HG02798 (cell line): Measurements from ENCODE around the gene LAMC3.

Source experiments
- ATAC-seq: cut with Tn5 transposase; IDR thresholded peaks from one replicate; pipeline ENCODE4 v1.9.1; 2021; ENCODE audit warnings: mild to moderate bottlenecking; ENCODE audit not compliant: unreplicated experiment, poor library complexity

The LAMC3 gene

GRCh38 chr9:131065599-131065998 is 56.6 kb downstream of the LAMC3 start:
- ATAC-seq = no peak

- no peak for ATAC-seq
These were observed 58.7 kb downstream of the LAMC3 start for GRCh38 chr9:131067625-131068024.

DNA sequence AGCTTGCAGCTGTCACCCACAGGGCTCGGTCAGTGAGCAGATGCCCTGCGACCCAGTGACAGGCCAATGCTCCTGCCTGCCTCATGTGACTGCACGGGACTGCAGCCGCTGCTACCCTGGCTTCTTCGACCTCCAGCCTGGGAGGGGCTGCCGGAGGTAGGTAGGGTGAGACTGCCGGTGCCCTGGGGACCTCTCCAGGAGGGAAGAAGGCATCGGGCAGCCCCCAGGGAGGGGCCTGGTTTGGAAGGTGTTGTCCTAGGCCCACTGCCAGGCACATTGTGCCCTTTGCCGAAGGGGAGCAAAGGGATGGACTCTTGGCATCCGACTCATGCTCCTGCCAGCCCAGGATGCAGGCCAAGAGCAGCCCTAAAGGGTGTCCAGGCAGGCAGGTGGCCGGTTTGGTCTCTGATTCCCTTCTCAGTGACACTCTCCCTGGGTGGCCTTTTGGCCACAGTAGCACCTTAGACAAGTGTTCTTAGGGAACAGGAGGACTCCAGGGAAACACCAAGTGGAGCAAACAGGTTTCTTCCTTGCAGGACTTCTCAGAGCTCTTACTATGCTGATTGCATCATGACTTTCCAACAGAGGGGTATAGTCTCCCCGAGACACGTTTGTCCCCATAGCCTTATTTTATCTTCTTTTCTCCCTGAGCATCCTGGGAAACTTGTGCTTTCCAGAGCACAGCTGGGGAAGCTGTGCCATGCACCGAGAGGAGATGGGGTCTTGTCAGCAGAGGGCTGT is 59.3 kb downstream of the LAMC3 start:
- ATAC-seq = no peak

- no peak for ATAC-seq
These were observed 60.7 kb downstream of the LAMC3 start for GRCh38 chr9:131069699-131070098.

- ATAC-seq = no peak
These were observed 63.3 kb downstream of the LAMC3 start for GRCh38 chr9:131072107-131072870.

GRCh38 chr9:131072871-131073237 is 63.9 kb downstream of the LAMC3 start:
- no peak for ATAC-seq

DNA sequence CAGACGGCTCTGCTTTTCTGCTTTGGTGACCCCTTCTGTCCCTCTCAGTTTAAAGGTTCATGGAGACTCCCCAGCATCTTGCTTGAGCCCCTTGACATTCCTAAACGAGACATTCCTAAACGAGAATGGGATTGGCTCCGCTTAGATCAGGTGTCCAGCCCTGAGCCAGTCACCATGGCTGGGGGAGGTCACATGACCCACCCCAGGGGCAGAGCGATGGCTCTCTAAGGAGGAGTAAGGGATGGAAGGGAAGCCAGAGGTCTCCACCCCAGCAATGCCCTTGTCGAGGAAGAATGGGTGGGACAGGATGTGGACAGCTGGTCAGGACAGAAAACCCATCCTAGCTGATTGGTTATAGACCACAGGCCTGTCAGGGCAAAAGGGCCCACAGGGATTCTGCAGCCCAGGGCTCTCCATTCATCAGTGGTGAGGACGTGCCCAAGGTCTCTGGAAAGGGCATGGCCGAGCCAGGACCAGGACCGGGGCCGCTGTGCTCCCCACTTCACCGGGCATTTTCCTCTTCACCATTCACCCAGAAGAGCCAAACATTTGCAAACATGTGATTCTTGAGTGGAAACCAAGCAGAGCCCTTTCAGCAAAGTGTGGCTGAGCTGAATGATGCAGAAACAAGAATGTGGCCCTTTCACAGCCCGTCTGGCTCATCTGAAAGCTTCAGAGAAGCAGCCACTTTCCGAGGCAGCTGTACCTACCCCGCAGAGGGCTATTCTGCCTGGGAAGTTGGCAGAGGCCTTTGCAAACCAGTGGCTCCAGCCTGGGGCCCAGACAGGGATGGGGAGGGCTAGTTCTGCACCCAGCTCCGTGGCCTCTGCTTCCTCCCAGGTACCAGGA is 67.6 kb downstream of the LAMC3 start:
- no peak for ATAC-seq

GRCh38 chr9:131078427-131079366 is 69.7 kb downstream of the LAMC3 start:
- no peak for ATAC-seq

GRCh38 chr9:131080589-131080988 is 71.6 kb downstream of the LAMC3 start:
- no peak for ATAC-seq

DNA sequence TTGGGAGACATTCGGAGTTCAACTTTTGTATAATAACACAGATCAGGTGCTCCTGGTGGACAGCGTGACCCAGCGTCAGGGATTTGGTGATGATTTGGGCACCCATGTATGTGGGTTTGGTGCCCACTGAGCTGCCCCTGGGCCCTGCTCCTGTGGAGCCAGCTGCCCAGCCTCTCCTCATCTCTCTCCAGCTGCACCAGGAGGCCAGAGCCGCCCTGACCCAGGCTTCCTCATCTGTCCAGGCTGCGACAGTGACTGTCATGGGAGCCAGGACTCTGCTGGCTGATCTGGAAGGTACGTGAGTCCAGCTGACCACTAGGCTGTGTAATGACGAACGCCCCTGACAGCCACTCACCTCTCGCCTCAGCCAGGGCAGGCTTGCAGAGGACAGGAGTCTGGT is 72.9 kb downstream of the LAMC3 start:
- ATAC-seq = no peak

DNA sequence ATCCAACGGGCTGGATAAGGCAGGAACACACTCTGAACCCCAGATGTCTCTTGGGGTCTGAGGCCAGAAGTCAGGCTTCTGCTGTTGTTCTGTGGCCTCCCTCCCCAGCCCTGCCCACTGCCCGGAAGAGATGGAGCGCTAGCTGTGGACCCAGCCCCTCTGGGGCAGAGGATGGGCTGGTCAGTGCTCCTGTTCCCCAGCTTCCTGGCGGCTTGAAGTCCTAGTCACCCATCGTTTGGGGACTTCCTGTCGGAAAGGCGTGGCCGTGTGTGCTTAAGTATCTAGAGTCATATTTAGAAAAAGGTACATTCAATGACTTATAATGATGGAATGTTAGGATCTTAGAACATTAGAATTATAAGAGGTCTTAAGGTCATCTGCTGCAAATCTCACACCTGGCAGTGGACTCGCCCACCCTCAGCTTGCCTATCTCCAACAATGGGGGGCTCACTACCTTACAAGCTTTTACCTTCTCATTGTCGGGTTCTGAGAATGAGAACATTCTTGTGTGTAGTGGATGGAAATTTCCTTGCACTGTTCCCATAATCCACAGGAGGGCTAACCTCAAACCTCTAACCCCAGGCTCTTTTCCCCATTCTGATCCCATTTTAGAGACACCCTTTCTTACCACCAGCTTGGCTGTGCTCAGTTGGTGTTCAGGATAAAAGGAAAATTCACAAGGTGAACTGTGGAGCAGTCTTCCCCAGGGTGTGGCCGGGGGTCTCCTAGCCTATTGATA is 74.0 kb downstream of the LAMC3 start:
- ATAC-seq = no peak

DNA sequence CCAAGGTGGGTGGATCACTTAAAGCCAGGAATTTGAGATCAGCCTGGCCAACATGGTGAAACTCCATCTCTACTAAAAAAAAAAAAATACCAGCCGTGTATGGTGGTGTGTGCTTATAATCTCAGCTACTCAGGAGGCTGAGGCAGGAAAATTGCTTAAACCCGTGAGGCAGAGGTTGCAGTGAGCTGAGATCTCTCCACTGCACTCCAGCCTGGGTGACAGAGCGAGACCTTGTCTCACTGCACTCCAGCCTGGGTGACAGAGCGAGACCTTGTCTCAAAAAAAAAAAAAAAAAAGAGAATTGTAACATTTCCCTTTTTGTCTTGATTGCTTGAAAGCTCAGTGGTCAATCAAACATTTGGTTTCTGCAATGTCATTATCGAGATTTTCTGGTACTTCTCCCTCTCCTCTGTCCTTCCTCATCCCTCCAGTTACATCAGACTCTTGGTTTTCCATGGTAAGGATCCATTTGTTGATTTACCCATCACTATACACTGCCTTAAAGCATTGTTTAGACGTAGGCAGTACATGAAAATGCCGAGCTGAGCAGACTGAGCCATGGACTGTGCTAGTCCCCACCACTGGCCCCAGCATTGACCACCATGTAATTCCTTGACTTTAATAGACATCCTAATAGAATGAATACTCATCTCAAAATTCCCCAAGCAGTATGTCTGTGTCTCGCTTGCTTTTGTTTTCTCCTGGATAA is 75.8 kb downstream of the LAMC3 start:
- ATAC-seq = no peak

DNA sequence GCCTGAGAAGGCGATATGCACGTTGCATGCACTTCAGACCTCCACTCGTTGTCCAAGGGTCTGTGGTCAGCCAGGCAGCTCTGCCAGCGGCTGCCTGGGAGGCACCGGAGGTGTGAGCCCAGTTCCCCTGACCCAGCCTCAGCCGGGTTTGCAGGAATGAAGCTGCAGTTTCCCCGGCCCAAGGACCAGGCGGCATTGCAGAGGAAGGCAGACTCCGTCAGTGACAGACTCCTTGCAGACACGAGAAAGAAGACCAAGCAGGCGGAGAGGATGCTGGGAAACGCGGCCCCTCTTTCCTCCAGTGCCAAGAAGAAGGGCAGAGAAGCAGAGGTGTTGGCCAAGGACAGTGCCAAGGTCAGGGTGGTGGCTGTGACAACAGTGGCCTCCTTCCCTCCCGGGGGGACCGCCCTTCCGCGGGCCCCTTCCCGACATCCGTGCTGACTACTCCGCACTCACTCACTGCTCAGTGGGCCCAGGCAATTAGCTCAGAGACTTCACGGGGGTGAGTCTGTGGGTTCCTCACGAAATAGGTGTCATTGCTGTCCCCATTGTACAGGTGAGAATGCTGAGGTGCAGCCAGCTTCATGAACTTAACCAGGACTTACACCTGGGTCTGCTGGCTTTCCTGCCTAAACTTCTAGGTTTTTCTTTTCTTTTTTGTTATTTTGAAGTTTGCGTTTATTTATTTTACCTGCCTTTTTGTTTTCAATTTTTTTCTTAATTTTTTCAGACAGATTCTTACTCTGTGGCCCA is 76.6 kb downstream of the LAMC3 start:
- ATAC-seq = no peak

- no peak for ATAC-seq
These were observed 78.5 kb downstream of the LAMC3 start for GRCh38 chr9:131087354-131087893.

GRCh38 chr9:131090025-131090787 is 81.2 kb downstream of the LAMC3 start:
- no peak for ATAC-seq

GRCh38 chr9:131091352-131091992 is 82.5 kb downstream of the LAMC3 start:
- ATAC-seq = no peak
